Loucy (cell line): ENCODE data around the gene RUNX2.

Experiments used
- EZH2phosphoT487 ChIP-seq: fragments of 200-600 bp; IDR thresholded peaks from 2 replicates; pipeline ENCODE4 v1.6.1; 2018; ENCODE audit warnings: antibody characterized with exemption, mild to moderate bottlenecking, moderate library complexity, borderline replicate concordance
- TF ChIP-seq, protein P1 (sequence below): fragments of 200-600 bp; sonication (generic); conservative IDR thresholded peaks from 2 replicates; pipeline ENCODE4 v1.5.1; 2014; ENCODE audit warnings: mild to moderate bottlenecking, antibody characterized with exemption, low read length

DNA sequence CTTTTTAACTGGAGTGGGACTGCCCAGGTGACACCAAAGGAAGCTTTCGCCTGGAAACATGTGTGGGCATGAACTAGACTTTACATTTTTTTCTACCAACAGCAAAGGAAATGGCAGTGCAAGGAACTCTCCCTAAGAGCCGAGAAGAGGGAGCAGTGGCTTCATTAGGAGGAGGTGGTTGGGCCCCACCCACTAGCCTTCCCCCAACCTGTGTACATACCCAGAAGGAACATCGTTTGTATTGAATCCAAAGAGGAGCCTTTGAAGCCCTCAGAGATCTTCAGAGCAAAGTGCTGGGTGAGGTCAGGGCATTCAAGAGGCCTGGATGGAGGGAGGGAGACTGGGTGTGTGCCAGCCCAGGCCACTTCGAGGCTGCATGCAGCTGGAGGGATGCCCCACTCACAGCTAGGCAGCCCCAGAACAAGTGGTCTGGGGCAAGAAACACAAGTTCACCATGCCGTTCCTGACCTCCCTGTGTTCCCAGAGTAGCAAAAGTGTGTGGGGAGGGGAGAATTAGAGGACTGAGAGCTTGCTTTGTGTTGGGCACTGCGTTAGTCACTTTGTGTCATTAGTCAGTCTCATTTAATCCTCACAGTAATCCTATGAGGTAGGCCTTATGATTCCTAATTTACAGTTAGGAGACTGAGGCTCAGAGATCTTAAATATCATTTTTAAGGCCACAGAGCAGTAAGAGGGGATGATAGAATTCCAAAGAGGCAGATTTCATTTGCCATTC is 241.2 kb downstream of the RUNX2 start:
- TF ChIP-seq, protein P1, sequence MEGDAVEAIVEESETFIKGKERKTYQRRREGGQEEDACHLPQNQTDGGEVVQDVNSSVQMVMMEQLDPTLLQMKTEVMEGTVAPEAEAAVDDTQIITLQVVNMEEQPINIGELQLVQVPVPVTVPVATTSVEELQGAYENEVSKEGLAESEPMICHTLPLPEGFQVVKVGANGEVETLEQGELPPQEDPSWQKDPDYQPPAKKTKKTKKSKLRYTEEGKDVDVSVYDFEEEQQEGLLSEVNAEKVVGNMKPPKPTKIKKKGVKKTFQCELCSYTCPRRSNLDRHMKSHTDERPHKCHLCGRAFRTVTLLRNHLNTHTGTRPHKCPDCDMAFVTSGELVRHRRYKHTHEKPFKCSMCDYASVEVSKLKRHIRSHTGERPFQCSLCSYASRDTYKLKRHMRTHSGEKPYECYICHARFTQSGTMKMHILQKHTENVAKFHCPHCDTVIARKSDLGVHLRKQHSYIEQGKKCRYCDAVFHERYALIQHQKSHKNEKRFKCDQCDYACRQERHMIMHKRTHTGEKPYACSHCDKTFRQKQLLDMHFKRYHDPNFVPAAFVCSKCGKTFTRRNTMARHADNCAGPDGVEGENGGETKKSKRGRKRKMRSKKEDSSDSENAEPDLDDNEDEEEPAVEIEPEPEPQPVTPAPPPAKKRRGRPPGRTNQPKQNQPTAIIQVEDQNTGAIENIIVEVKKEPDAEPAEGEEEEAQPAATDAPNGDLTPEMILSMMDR = no peak
- TF ChIP-seq EZH2phosphoT487 = no peak
